ENCODE results near the gene TTLL11. TPM values are rescaled to one million over a fixed set of nuclear protein-coding genes. Genes with fewer than 3 reads are reported as not detected.
A peak's percentile ranks its signal among the peaks of the same experiment; 100 is the strongest.

Gene TTLL11
- total and polyA plus RNA-seq, 3 experiments from 2014 or later: 4.0 to 6.2 (median 4.5) TPM

DNA sequence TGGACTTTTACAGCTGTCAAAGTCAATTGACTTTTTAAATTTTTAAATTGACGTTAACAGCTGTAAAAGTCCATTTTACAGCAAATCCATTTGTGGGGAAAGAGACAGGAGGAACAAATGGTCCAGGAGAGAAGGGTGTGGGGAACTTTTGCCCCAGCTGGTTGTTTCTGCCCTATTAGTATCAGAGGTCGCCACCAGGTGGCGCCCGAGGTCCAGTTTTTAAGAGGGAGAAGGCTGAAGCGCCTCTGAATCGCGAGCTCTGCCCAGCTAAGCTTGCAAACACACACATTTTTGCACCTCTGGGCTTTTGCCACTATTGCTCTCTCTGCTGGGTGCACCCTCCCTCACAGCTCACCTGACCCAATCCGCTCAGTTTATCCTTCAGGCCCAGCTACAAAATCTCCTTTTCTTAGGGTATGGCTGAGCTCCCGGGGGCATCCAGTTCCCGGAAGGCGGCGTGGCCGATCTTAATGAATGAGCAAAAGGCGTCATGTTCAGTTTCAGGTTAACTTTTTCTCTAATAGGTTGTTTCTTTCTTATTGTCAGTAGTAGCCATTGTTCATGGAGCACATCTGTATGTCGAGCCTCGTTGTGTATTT is 6.3 kb upstream of the TTLL11 start:
- H3K36me3 Mint-ChIP-seq: peaks cover 0 to 7% (median 0%) of the 10 kb centered on the region in 3 donors
- peaks cover 2 to 8% (median 4%) of the 10 kb centered on the region in 5 donors for H3K9me3 Mint-ChIP-seq
- peak overlapping the region in 5 of 7 donors; percentile 25 to 61 (median 41) for H3K4me3 Mint-ChIP-seq
- Histone ChIP-seq H3K9me3 (ENCODE audit: low read length) (no peaks in the 10 kb centered on the region), H3K4me1 (ENCODE audit: insufficient read depth, low read length) (peaks cover 13% of the 10 kb centered on the region), H3K27me3 (ENCODE audit: insufficient read depth, low read length, poor library complexity, severe bottlenecking) (no peaks in the 10 kb centered on the region), H3K4me3 (ENCODE audit: low read length) (no peak overlapping the region), H3K36me3 (ENCODE audit: insufficient read depth, low read length) (no peaks in the 10 kb centered on the region), H3K27ac (ENCODE audit: low read depth, low read length) (no peak overlapping the region)
- peaks cover 13 to 17% (median 16%) of the 10 kb centered on the region in 3 donors for H3K4me1 Mint-ChIP-seq
- CTCF ChIA-PET: interaction anchor here (0.7 to 6.7 kb wide), 26 partner anchors 9 to 736 kb away, joined by 3 to 96 read pairs (median 5); partner anchors contain the start of genes MRRF and RBM18
- peaks cover 2 to 6% of the 10 kb centered on the region in 2 donors for H3K27me3 Mint-ChIP-seq
- POLR2A ChIA-PET: no interaction called here
- peak; percentile 61 to 85 (median 72) for DNase-seq
- H3K27ac Mint-ChIP-seq: peak overlapping the region in 1 of 8 donors; percentile 24

DNA sequence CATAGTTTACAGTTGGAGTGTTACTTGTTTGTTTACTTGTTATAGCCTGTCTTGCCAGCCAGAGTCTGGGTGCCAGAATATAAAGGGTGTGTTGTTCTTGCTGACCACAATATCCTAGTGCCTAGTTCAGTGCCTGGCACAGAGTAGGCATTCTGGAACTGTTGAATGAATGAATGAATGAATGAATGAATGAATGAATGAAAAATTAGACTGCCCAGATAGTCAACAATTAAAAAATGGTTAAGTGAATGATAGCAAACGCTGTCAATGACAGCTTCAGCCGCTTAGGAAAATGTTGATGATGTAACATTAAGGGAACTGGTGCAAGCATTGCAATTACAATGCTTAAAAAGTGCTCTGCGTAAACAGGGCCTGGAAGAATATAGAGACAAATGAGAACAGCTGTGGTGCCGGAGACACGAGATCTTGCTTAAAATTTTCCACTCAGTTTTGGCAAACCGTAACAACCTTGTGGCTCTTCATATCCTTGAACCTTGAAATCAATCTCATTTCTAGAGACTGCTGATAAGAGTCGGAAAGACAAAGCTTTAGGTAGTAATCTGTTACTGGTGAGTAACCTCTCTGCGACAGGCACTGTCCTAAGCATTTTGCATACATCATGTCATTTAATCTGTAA is 4.7 kb upstream of the TTLL11 start:
- no peaks in the 10 kb centered on the region for H3K27me3 ChIP-seq (ENCODE audit: insufficient read depth, low read length, poor library complexity, severe bottlenecking)
- H3K9me3 Mint-ChIP-seq: no peaks in the 10 kb centered on the region
- H3K4me1 Mint-ChIP-seq: peaks cover 16 to 25% (median 21%) of the 10 kb centered on the region in 3 donors
- POLR2A ChIA-PET: no interaction called here
- peaks cover 0 to 2% (median 0%) of the 10 kb centered on the region in 3 donors for H3K36me3 Mint-ChIP-seq
- H3K27me3 Mint-ChIP-seq: peaks cover 0 to 6% of the 10 kb centered on the region in 2 donors
- DNase-seq: no peak
- no peaks in the 10 kb centered on the region for H3K36me3 ChIP-seq (ENCODE audit: insufficient read depth, low read length)
- H3K4me3 ChIP-seq (ENCODE audit: low read length): no peak overlapping the region
- no peak overlapping the region for H3K27ac ChIP-seq (ENCODE audit: low read depth, low read length)
- no peak overlapping the region for H3K27ac Mint-ChIP-seq
- H3K4me3 Mint-ChIP-seq: no peak overlapping the region
- H3K9me3 ChIP-seq (ENCODE audit: low read length): no peaks in the 10 kb centered on the region
- H3K4me1 ChIP-seq (ENCODE audit: insufficient read depth, low read length): peaks cover 20% of the 10 kb centered on the region
- CTCF ChIA-PET: interaction anchor here (1.1 to 6.7 kb wide), 12 partner anchors 9 to 712 kb away, joined by 3 to 96 read pairs (median 5); no protein-coding TSS in a partner anchor

DNA sequence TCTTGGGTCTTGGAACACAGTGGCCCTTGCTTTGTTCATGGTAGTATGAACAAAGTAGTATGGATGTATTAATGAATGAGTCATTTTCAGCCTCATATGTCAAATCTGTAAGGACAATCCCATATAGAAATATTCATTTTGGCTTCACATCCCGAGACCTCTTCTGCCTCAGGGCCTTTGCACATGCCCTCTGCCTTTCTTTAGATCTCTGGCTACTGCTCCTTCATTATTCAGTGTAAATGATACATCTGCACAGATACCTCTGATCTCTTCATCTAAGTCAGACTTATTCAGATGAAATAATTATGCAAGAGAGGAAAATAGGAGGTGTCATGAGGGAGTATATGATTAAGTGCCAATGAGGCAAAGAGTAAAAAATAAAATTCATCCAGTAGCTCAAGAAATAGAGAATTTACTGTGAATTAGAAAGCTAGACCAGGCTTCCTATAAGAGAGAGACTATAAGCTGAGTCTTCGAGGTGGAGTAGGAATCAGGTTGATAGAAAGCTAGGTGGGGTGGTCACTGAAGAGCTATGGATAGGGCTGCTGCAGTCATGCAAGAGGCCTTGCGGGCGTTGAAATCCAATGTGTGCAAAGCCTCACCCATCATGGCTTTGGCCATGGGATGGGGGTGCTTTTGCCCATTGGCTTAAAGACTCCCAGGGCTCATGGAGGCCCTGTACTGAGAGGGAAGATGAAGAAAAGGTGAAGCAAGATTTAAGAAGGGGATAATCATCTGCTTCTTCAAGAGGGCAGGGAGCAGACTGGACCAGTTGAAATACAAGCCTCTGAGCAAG is 3.7 kb upstream of the TTLL11 start:
- peaks cover 0 to 5% (median 0%) of the 10 kb centered on the region in 3 donors for H3K36me3 Mint-ChIP-seq
- peaks cover 27% of the 10 kb centered on the region for H3K4me1 ChIP-seq (ENCODE audit: insufficient read depth, low read length)
- no peak overlapping the region for H3K27ac Mint-ChIP-seq
- H3K27me3 ChIP-seq (ENCODE audit: insufficient read depth, low read length, poor library complexity, severe bottlenecking): no peaks in the 10 kb centered on the region
- H3K27me3 Mint-ChIP-seq: peaks cover 0 to 6% of the 10 kb centered on the region in 2 donors
- POLR2A ChIA-PET: no interaction called here
- H3K36me3 ChIP-seq (ENCODE audit: insufficient read depth, low read length): no peaks in the 10 kb centered on the region
- H3K27ac ChIP-seq (ENCODE audit: low read depth, low read length): no peak overlapping the region
- CTCF ChIA-PET: interaction anchor here (1.7 to 6.7 kb wide), 3 partner anchors 10 to 255 kb away, joined by 4 to 96 read pairs (median 71); no protein-coding TSS in a partner anchor
- H3K9me3 Mint-ChIP-seq: no peaks in the 10 kb centered on the region
- H3K4me3 ChIP-seq (ENCODE audit: low read length): no peak overlapping the region
- peaks cover 21 to 31% (median 28%) of the 10 kb centered on the region in 3 donors for H3K4me1 Mint-ChIP-seq
- H3K4me3 Mint-ChIP-seq: peak overlapping the region in 2 of 7 donors; percentile 7 to 46
- DNase-seq: no peak
- H3K9me3 ChIP-seq (ENCODE audit: low read length): no peaks in the 10 kb centered on the region

DNA sequence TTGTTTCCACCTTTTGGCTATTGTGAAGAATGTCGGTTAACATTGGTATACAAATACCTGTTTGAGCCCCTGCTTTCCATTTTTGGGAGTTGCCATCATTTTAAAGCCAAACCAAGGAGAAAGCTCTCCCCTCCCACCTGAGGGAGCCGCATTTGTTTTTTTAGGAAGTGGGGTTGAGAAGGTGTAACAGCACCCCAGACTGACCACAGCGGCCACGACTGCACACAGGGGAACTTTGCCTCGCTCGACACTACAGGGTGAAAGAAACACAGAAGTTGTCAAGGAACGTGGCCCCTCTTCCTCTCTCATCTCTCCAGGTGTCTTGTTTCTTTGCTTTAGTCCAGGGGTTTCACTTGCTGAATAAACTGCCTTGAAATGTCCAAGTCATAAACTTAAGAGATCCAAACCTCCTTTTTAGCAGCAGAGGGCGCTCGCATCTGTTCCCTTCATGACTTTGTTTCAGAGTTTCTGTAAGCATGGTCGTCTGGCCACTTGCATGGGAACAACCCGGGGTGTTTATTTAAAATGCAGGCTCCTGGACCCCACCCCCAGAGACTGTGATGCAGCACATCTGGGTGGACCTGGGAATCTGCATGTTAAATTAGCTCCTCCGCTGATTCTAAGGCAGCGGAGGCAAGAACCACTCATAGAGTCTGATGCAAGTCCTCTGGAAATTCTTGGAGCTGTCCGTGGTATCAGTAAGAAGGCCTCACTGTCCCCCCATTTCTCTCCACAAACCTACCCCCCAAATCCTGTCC is 2.1 kb upstream of the TTLL11 start:
- CTCF ChIA-PET: interaction anchor here (0.6 to 6.7 kb wide), 5 partner anchors 16 to 715 kb away, joined by 3 to 96 read pairs (median 5); no protein-coding TSS in a partner anchor
- H3K27me3 Mint-ChIP-seq: peaks cover 0 to 6% of the 10 kb centered on the region in 2 donors
- DNase-seq: peak; percentile 17 to 55 (median 28)
- H3K27ac ChIP-seq (ENCODE audit: low read depth, low read length): no peak overlapping the region
- no peaks in the 10 kb centered on the region for H3K27me3 ChIP-seq (ENCODE audit: insufficient read depth, low read length, poor library complexity, severe bottlenecking)
- no peaks in the 10 kb centered on the region for H3K9me3 ChIP-seq (ENCODE audit: low read length)
- peak overlapping the region in 2 of 8 donors; percentile 16 to 58 for H3K27ac Mint-ChIP-seq
- H3K4me3 ChIP-seq (ENCODE audit: low read length): no peak overlapping the region
- peaks cover 0 to 6% (median 4%) of the 10 kb centered on the region in 3 donors for H3K36me3 Mint-ChIP-seq
- H3K4me1 Mint-ChIP-seq: peaks cover 34 to 48% (median 44%) of the 10 kb centered on the region in 3 donors
- POLR2A ChIA-PET: no interaction called here
- peak overlapping the region; percentile 14 to 81 (median 63) for H3K4me3 Mint-ChIP-seq
- H3K4me1 ChIP-seq (ENCODE audit: insufficient read depth, low read length): peaks cover 41% of the 10 kb centered on the region
- H3K9me3 Mint-ChIP-seq: no peaks in the 10 kb centered on the region
- H3K36me3 ChIP-seq (ENCODE audit: insufficient read depth, low read length): no peaks in the 10 kb centered on the region

DNA sequence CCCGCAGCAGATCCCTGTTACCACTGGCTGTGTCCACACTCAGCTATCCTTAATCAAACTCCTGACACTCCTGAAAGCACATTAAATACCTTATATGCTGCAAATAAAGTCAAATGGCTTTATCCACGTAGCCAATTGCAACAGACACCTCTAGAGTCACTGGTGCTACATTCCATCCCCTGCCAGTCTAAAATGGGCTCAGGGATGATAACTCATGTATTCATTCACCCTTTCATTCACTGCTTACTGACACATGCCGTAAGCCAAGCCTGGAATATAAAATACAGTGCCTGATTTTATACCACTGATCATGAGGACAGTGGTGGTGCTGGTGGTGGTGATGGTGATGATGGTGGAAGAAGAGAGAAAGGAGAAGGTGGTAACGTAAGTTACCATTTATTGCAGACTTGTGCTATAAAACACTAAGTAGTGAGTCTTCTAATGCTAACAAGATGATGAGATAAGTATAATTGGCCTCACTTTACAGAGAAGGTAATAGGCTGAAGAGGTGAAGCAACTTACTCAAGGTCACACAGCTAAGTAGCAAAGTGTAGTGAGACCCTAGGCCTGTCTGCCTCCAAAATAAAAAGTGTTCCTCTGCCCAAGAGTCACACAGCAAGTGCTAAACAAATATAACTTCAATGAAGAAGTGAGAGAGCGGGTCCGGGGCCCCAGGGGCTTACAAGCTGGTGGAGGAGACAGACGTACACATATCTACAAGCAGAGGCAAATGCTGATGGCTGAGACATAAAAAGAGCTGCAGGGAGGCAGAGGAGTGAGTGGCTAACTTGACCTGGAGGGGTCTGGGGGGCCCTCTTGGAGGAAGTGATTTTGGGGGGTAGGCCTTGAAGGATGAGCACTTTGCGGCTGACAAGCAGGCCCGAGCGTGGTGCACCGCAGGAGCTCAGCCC is 1.2 kb downstream of the TTLL11 start:
- Histone ChIP-seq H3K27ac (ENCODE audit: low read depth, low read length) (no peak overlapping the region), H3K9me3 (ENCODE audit: low read length) (no peaks in the 10 kb centered on the region), H3K4me3 (ENCODE audit: low read length) (peak overlapping the region; percentile 73), H3K27me3 (ENCODE audit: insufficient read depth, low read length, poor library complexity, severe bottlenecking) (no peaks in the 10 kb centered on the region), H3K4me1 (ENCODE audit: insufficient read depth, low read length) (peaks cover 40% of the 10 kb centered on the region), H3K36me3 (ENCODE audit: insufficient read depth, low read length) (no peaks in the 10 kb centered on the region)
- POLR2A ChIA-PET: interaction anchor here (0.6 to 1.4 kb wide), 3 partner anchors 37 to 737 kb away, joined by 3 to 5 read pairs (median 5); partner anchors contain the start of genes MRRF, PDCL and RBM18
- Mint-ChIP-seq H3K4me1 (peaks cover 33 to 47% (median 42%) of the 10 kb centered on the region in 3 donors), H3K27ac (peak overlapping the region in 6 of 8 donors; percentile 66 to 90 (median 84)), H3K27me3 (no peaks in the 10 kb centered on the region), H3K4me3 (peak overlapping the region; percentile 84 to 95 (median 93)), H3K9me3 (no peaks in the 10 kb centered on the region), H3K36me3 (peaks cover 0 to 7% (median 7%) of the 10 kb centered on the region in 3 donors)
- no peak for DNase-seq
- CTCF ChIA-PET: interaction anchor here (1.2 to 4.0 kb wide), 2 partner anchors 33 to 259 kb away, joined by 5 to 11 read pairs; no protein-coding TSS in a partner anchor

DNA sequence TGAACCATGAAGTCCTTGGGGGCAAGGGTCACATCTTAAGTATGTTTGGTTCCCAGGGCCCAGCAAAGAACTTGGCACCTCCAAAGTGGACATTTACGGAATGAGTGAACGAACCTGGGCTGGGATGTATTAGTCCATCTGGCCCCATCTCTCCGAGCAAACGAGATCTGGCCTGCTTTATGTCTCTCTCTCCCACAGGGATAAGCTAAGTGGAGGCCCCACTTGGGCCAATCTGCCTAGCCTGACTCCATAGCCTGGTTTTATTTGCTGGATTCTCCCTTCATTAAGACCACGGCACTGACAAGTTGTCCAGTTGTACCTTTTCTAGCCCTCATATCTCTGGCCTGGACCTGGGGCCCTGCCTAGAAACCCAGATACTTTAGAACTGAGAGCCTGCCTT is 2.1 kb downstream of the TTLL11 start:
- Histone ChIP-seq H3K27ac (ENCODE audit: low read depth, low read length) (no peak overlapping the region), H3K9me3 (ENCODE audit: low read length) (no peaks in the 10 kb centered on the region), H3K27me3 (ENCODE audit: insufficient read depth, low read length, poor library complexity, severe bottlenecking) (no peaks in the 10 kb centered on the region), H3K4me1 (ENCODE audit: insufficient read depth, low read length) (peaks cover 40% of the 10 kb centered on the region), H3K4me3 (ENCODE audit: low read length) (no peak overlapping the region), H3K36me3 (ENCODE audit: insufficient read depth, low read length) (no peaks in the 10 kb centered on the region)
- H3K27me3 Mint-ChIP-seq: no peaks in the 10 kb centered on the region
- H3K27ac Mint-ChIP-seq: peak overlapping the region in 3 of 8 donors; percentile 26 to 87 (median 64)
- no peaks in the 10 kb centered on the region for H3K9me3 Mint-ChIP-seq
- no peak for DNase-seq
- peaks cover 33 to 47% (median 42%) of the 10 kb centered on the region in 3 donors for H3K4me1 Mint-ChIP-seq
- H3K4me3 Mint-ChIP-seq: peak overlapping the region; percentile 41 to 95 (median 87)
- ChIA-PET CTCF (no interaction called here), POLR2A (no interaction called here)
- peaks cover 0 to 7% (median 7%) of the 10 kb centered on the region in 3 donors for H3K36me3 Mint-ChIP-seq
